ENCODE results near the gene ANKRD23. TPM values are rescaled to one million over a fixed set of nuclear protein-coding genes. Genes with fewer than 3 reads are reported as not detected.

ANKRD23 gene
- total and polyA plus RNA-seq, 2 of the 4 experiments (the other 2 are of a cell fraction), result 0.54 to 1.5 TPM

DNA sequence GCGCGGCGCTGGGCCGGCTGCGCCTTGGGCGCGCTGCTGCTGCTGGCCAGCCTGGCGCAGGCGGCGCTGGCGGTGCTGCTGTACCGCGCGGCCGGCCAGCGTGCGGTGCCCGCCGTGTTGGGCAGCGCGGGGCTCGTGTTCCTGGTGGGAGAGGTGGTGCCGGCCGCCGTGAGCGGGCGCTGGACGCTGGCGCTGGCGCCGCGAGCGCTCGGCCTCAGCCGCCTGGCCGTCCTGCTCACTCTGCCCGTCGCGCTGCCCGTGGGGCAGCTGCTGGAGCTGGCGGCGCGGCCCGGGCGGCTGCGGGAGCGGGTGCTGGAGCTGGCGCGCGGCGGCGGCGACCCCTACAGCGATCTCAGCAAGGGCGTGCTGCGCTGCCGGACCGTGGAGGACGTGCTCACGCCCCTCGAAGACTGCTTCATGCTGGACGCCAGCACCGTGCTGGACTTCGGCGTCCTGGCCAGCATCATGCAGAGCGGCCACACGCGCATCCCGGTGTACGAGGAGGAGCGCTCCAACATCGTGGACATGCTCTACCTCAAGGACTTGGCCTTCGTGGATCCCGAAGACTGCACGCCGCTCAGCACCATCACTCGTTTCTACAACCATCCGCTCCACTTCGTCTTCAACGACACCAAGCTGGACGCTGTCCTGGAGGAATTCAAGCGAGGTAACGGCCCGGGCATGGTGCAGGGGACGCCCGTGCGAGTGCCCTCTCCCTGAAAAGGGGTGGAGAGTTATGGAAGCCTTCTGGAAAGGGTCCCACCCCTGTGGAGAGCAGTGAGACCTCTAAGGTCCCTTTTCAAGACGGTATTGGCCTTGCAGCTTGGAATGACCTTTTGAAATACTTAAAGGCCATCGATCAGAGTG is 26.8 kb downstream of the ANKRD23 start:
- ATAC-seq (ENCODE audit: low read depth) (peak; percentile 2), DNase-seq (peak; percentile 27)
- Histone ChIP-seq H3K56ac (ENCODE audit: extremely low read depth, insufficient read depth, low read length) (no peak overlapping the region), H3K9me1 (ENCODE audit: insufficient read depth, low read length) (peaks cover 9% of the 10 kb centered on the region), H4K20me1 (ENCODE audit: insufficient read depth, low read length) (peaks cover 40% of the 10 kb centered on the region), H3K4me1 (ENCODE audit: control insufficient read depth, insufficient read depth, low read length) (peaks cover 8% of the 10 kb centered on the region), H3K27ac (ENCODE audit: insufficient read depth, low read length) (no peak overlapping the region; the same call in 1 of the 2 replicates), H3K14ac (replicated peaks; ENCODE audit: low read depth, low read length) (0 out of 2 replicates have a peak overlapping the region, but pooled peaks have one; percentile 59), H2BK15ac (ENCODE audit: low read depth, low read length) (no peak overlapping the region), H3K18ac (ENCODE audit: low read depth, low read length) (no peak overlapping the region), H3K36me3 (ENCODE audit: control insufficient read depth, insufficient read depth, low read length) (peaks cover 3% of the 10 kb centered on the region; the same call in 1 of the 2 replicates), H2BK20ac (ENCODE audit: low read depth, low read length) (no peak overlapping the region), H3K79me1 (ENCODE audit: low read depth in 1 of 2, low read length in 2 of 2) (peaks cover 17 to 36% of the 10 kb centered on the region in 2 experiments), H4K91ac (ENCODE audit: insufficient read depth, low read depth, low read length) (peak overlapping the region; percentile 14; the same call in 1 of the 2 replicates), H2AK9ac (replicated peaks; ENCODE audit: low read depth, low read length, poor library complexity) (peak overlapping the region; percentile 93), H3K9ac (ENCODE audit: low read depth, low read length) (peak overlapping the region; percentile 15; the same call in 1 of the 2 replicates), H2BK120ac (ENCODE audit: low read depth, low read length) (no peak overlapping the region), H3K9me3 (ENCODE audit: control insufficient read depth, insufficient read depth, low read length) (no peaks in the 10 kb centered on the region), H3K23ac (ENCODE audit: low read depth, low read length) (peak overlapping the region; percentile 98), H3K4ac (ENCODE audit: low read depth, low read length) (no peak overlapping the region), H3K27me3 (ENCODE audit: control insufficient read depth, insufficient read depth, low read length) (no peaks in the 10 kb centered on the region), H4K5ac (ENCODE audit: low read depth, low read length) (no peak overlapping the region), H4K8ac (ENCODE audit: low read depth in 2 of 2, low read length in 2 of 2) (no peak overlapping the region), H3K4me3 (ENCODE audit: insufficient read depth, low read depth, low read length) (peak overlapping the region; percentile 69), H2AK5ac (ENCODE audit: low read depth, low read length) (peak overlapping the region; percentile 70; the same call in 1 of the 2 replicates), H2BK5ac (ENCODE audit: low read depth, low read length, poor library complexity, severe bottlenecking) (no peak overlapping the region), H3K4me2 (ENCODE audit: low read depth, low read length) (peak overlapping the region; percentile 99), H2AFZ (replicated peaks; ENCODE audit: low read length, poor library complexity) (peak overlapping the region; percentile 99)
- ChIA-PET CTCF (interaction anchor here (0.7 kb wide), 1 partner anchor 501 kb away, joined by 4 read pairs; no protein-coding TSS in a partner anchor), POLR2A (ENCODE audit: unreplicated experiment) (no interaction called here)
- no TSS peak for BruUV-seq (replicated peaks)
- TF ChIP-seq MXI1 (IDR thresholded peaks at IDR 0.05; ENCODE audit: borderline replicate concordance, low read depth, low read length) (peak; percentile 31; the same call in 1 of the 2 replicates), RAD21 (IDR thresholded peaks at IDR 0.05; ENCODE audit: low read length) (no peak)
- WGBS, 2 experiments (ENCODE audit: extremely low coverage in 2 of 2, insufficient read length in 1 of 2), result 2% methylated on average over 36 of the region's 89 CpGs; no CpG with 5 or more reads in 1 of the 2 experiments
- in situ Hi-C loops (cut with MboI; ENCODE audit: low sequenced_read_pairs), result no loop called here
- intact Hi-C loops (cut with micrococcal nuclease), result loop anchor here (1.0 kb wide), 1 partner anchor 143 kb away; no protein-coding TSS in a partner anchor
- dilution Hi-C loops (cut with HindIII; ENCODE audit: low sequenced_read_pairs, unreplicated experiment), result no loop called here

Data from IMR-90 (cell line).